Gastroesophageal sphincter (tissue), 3 donors: ENCODE data around the gene KNOP1.

Experiments
- EP300 ChIP-seq: sonication (generic); formaldehyde crosslinking; IDR thresholded peaks from one replicate; pipeline ENCODE4 v1.6.1; 2017; ENCODE audit warnings: antibody characterized with exemption, mild to moderate bottlenecking
- POLR2A ChIP-seq, 2 donors: fragments of 450-650 bp; IDR thresholded peaks; one replicate each; pipeline ENCODE4 v1.6.1; 2017; ENCODE audit warnings: antibody characterized with exemption in 2 of 2, mild to moderate bottlenecking in 2 of 2, moderate library complexity in 1 of 2
- TF ChIP-seq, protein P1 (sequence below), 4 experiments: fragments of 200-600 bp in 2 of 4; fragments of 450-650 bp in 2 of 4; sonication (generic) in 1 of 4; IDR thresholded peaks; one replicate each; pipeline ENCODE4 v1.5.1; 2017 to 2019; ENCODE audit warnings: antibody characterized with exemption in 4 of 4, mild to moderate bottlenecking in 2 of 4, moderate library complexity in 2 of 4

DNA sequence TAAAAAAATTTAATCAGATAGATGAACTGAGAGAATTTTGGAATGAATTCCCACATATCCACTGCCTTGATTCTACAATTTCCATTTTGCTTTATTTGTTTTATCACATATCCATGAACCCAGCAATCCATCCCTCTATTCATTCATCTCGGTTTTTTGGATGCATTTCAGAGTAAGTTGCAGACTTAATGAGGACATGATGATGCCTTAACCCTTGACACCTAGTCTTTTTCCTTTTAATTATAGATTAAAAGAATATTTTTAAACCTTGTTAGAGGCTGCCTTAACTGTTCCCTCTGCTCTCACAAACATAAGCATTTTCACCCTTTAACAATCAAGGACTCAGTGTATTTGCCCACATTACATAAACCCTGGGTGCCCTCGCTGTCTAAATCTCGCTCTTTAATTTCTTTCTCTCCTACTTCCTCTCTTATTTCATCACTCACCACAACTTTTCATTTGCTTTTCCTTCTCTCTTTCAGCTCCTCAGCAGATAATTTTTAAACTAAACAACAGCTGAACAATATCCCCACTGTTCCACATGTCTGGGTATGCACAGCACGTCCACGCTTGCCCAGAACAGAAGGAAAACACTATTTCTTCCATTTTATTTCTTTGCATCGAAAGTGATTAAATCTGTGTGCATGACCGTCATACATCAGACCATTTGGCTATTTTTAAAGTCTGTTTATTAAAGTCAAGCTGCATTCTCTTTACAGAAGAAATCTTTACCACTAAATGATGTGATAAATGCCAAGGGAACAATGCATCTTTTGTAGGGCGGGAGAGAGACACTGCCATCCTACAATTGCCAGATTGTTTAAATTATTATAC is 40.0 kb upstream of the KNOP1 start:
- TF ChIP-seq EP300, result no peak
- TF ChIP-seq POLR2A (IDR thresholded peaks at IDR 0.05), result no peak
- TF ChIP-seq, protein P1, sequence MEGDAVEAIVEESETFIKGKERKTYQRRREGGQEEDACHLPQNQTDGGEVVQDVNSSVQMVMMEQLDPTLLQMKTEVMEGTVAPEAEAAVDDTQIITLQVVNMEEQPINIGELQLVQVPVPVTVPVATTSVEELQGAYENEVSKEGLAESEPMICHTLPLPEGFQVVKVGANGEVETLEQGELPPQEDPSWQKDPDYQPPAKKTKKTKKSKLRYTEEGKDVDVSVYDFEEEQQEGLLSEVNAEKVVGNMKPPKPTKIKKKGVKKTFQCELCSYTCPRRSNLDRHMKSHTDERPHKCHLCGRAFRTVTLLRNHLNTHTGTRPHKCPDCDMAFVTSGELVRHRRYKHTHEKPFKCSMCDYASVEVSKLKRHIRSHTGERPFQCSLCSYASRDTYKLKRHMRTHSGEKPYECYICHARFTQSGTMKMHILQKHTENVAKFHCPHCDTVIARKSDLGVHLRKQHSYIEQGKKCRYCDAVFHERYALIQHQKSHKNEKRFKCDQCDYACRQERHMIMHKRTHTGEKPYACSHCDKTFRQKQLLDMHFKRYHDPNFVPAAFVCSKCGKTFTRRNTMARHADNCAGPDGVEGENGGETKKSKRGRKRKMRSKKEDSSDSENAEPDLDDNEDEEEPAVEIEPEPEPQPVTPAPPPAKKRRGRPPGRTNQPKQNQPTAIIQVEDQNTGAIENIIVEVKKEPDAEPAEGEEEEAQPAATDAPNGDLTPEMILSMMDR (IDR thresholded peaks at IDR 0.05), result no peak
